Measurements from ENCODE around the gene TFEB. TPM values are rescaled to one million over a fixed set of nuclear protein-coding genes. Genes with fewer than 3 reads are reported as not detected.

Gene TFEB
- total and polyA plus RNA-seq, 10 of the 15 experiments (the other 5 are each of a cell fraction or from before 2014, with no cell fraction given): 0.84 to 108 (median 60.8) TPM

- H3K27me3 ChIP-seq (replicated peaks in 1 of 2; ENCODE audit: control insufficient read depth in 2 of 2, insufficient read depth in 2 of 2, low read length in 1 of 2): peaks cover 3 to 5% of the 10 kb centered on the region in 2 experiments; a peak in 3 of 4 replicates
- no peaks in the 10 kb centered on the region for H4K20me1 ChIP-seq (ENCODE audit: control insufficient read depth, insufficient read depth)
- BruUV-seq (replicated peaks): no TSS peak
- ATAC-seq (no peak), FAIRE-seq (no peak), DNase-seq (ENCODE audit: low read depth, low spot score) (no peak)
- in situ Hi-C loops (cut with MboI) (no loop called here), intact Hi-C loops (cut with micrococcal nuclease; ENCODE audit: unreplicated experiment) (no loop called here)
- ChIA-PET CTCF (no interaction called here), SMC1A (ENCODE audit: uncharacterized antibody, unreplicated experiment) (no interaction called here), RAD21 (ENCODE audit: unreplicated experiment) (no interaction called here), POLR2A (no interaction called here)
- H3K4me3 ChIP-seq: no peak overlapping the region
- H3K27ac ChIP-seq (ENCODE audit: control insufficient read depth, insufficient read depth): no peak overlapping the region
- no peaks in the 10 kb centered on the region for H3K4me1 ChIP-seq (ENCODE audit: control insufficient read depth, insufficient read depth, low read length)
- no peaks in the 10 kb centered on the region for H3K79me2 ChIP-seq (ENCODE audit: control insufficient read depth, insufficient read depth, low read length)
- no peak overlapping the region for H3K4me2 ChIP-seq (ENCODE audit: control insufficient read depth, insufficient read depth)
- H2AFZ ChIP-seq (ENCODE audit: control insufficient read depth, low read depth, low read length): no peak overlapping the region
- no peaks in the 10 kb centered on the region for H3K36me3 ChIP-seq (ENCODE audit: control insufficient read depth in 2 of 2, insufficient read depth in 2 of 2, low read length in 1 of 2)
- no peaks in the 10 kb centered on the region for H3K9me3 ChIP-seq (replicated peaks; ENCODE audit: control insufficient read depth, insufficient read depth, low read length)
- H3K9ac ChIP-seq (ENCODE audit: control insufficient read depth, insufficient read depth, low read length): no peak overlapping the region
- WGBS (ENCODE audit: insufficient coverage, insufficient replicate concordance, low lambda C conversion rate, missing lambda C conversion rate): 15% methylated on average over 5 of the region's 5 CpGs
- TF ChIP-seq EED (IDR thresholded peaks at IDR 0.05; ENCODE audit: low read depth): no peak
- TF ChIP-seq, protein P1, sequence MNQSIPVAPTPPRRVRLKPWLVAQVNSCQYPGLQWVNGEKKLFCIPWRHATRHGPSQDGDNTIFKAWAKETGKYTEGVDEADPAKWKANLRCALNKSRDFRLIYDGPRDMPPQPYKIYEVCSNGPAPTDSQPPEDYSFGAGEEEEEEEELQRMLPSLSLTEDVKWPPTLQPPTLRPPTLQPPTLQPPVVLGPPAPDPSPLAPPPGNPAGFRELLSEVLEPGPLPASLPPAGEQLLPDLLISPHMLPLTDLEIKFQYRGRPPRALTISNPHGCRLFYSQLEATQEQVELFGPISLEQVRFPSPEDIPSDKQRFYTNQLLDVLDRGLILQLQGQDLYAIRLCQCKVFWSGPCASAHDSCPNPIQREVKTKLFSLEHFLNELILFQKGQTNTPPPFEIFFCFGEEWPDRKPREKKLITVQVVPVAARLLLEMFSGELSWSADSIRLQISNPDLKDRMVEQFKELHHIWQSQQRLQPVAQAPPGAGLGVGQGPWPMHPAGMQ (IDR thresholded peaks at IDR 0.05; ENCODE audit: borderline replicate concordance): no peak
- no peak for TF ChIP-seq ZBTB11 (CRISPR knock-in tag; IDR thresholded peaks at IDR 0.05)
- TF ChIP-seq NR2C2 (IDR thresholded peaks at IDR 0.05; ENCODE audit: borderline replicate concordance, control insufficient read depth, insufficient read length, low read depth): no peak
- TF ChIP-seq E2F8 (IDR thresholded peaks at IDR 0.05; ENCODE audit: low read depth, partially characterized antibody): no peak
- TF ChIP-seq BCL3 (IDR thresholded peaks at IDR 0.05; ENCODE audit: borderline replicate concordance, insufficient read depth, low read depth, low read length, poor library complexity, severe bottlenecking): no peak
- no peak for TF ChIP-seq CUX1 (IDR thresholded peaks at IDR 0.05; ENCODE audit: insufficient replicate concordance, low read depth, low read length)
- no peak for TF ChIP-seq HDAC6 (IDR thresholded peaks at IDR 0.05; ENCODE audit: unreplicated experiment)
- TF ChIP-seq ZSCAN29 (IDR thresholded peaks at IDR 0.05): no peak
Measured at GRCh38 chr6:41663568-41663967, 71.8 kb downstream of the TFEB start.

Data from GM12878 (cell line).